Esophagus muscularis mucosa (tissue), 4 donors: ENCODE results near the gene RNGTT. TPM values are rescaled to one million over a fixed set of nuclear protein-coding genes. Genes with fewer than 3 reads are reported as not detected.

Source experiments
- DNase-seq: peaks from one replicate; pipeline ENCODE4 v3.0.0-alpha.2; 2017; ENCODE audit errors: extremely low spot score
- H3K27ac ChIP-seq, 4 donors: fragments of 200-600 bp; sonication (generic); replicated peaks in 1 of 4; 1 replicate in 3 of 4; 2 replicates in 1 of 4; pipeline ENCODE4 v1.5.1; 2016 to 2019; ENCODE audit warnings: mild to moderate bottlenecking in 1 of 4
- H3K27me3 ChIP-seq, 4 donors: fragments of 200-600 bp; sonication (generic); one replicate each; pipeline versions ENCODE4 v1.5.1 to v1.6.0; 2016 to 2019
- H3K36me3 ChIP-seq, 4 donors: fragments of 200-600 bp; sonication (generic); one replicate each; pipeline ENCODE4 v1.5.1; 2016 to 2019
- H3K4me1 ChIP-seq, 4 donors: fragments of 200-600 bp; sonication (generic); one replicate each; pipeline ENCODE4 v1.5.1; 2016 to 2019
- H3K4me3 ChIP-seq, 4 donors: fragments of 200-600 bp; sonication (generic); 1 replicate in 2 of 4; 2 replicates in 2 of 4; pipeline ENCODE4 v1.5.1; 2016 to 2019; ENCODE audit warnings: mild to moderate bottlenecking in 4 of 4, moderate library complexity in 1 of 4
- H3K9me3 ChIP-seq, 4 donors: fragments of 200-600 bp; sonication (generic); 1 replicate in 3 of 4; 2 replicates in 1 of 4; pipeline ENCODE4 v1.5.1; 2016 to 2019
- CTCF ChIP-seq, 3 experiments: fragments of 200-600 bp in 2 of 3; fragments of 450-650 bp in 1 of 3; sonication (generic) in 2 of 3; IDR thresholded peaks; one replicate each; pipeline ENCODE4 v1.5.1; 2017 to 2019; ENCODE audit warnings: antibody characterized with exemption in 3 of 3, mild to moderate bottlenecking in 2 of 3, moderate library complexity in 1 of 3
- EP300 ChIP-seq: sonication (generic); formaldehyde crosslinking; IDR thresholded peaks from one replicate; pipeline ENCODE4 v1.6.1; 2017; ENCODE audit warnings: antibody characterized with exemption
- POLR2A ChIP-seq: fragments of 450-650 bp; IDR thresholded peaks from one replicate; pipeline ENCODE4 v1.6.1; 2017; ENCODE audit warnings: antibody characterized with exemption, moderate library complexity, mild to moderate bottlenecking, low read depth
- POLR2AphosphoS5 ChIP-seq, 2 donors: sonication (generic); formaldehyde crosslinking; IDR thresholded peaks; one replicate each; pipeline ENCODE4 v1.6.1; 2017; ENCODE audit warnings: antibody characterized with exemption in 2 of 2
- WGBS: methylation state at CpG from one replicate; pipeline ENCODE4 v1.1.5; 2018; 5-methylcytosine and 5-hydroxymethylcytosine counted together
- intact Hi-C: fragments of 100-400 bp; cut with DNase I; formaldehyde crosslinking; loops from one replicate; pipeline ENCODE4 v1.15.1; 2023
- total RNA-seq, 4 donors: library from RNA; depleted of rRNA; stranded (reverse); fragments of >200 nt; gene quantifications; one replicate each; pipeline versions ENCODE4 v1.1.0 to v1.2.1, GENCODE V29; 2016

RNGTT gene
- 10 to 100 TPM; 10.7 to 13.9 (median 12.0) TPM for total RNA-seq

- H3K4me3 ChIP-seq, result peak within 1 kb of the TSS; percentile 63 to 94 (median 90)
- TF ChIP-seq CTCF (IDR thresholded peaks at IDR 0.05), result peak in 1 of 3 experiments; percentile 17
- TF ChIP-seq POLR2AphosphoS5 (IDR thresholded peaks at IDR 0.05), result peak; percentile 90 to 93
- TF ChIP-seq POLR2A, result no peak
- DNase-seq, result peak; percentile 100
- no peaks in the 10 kb centered on the region for H3K36me3 ChIP-seq
- H3K4me1 ChIP-seq, result peaks cover 14 to 30% (median 24%) of the 10 kb centered on the region in 4 donors
- H3K9me3 ChIP-seq, result peaks cover 0 to 7% (median 0%) of the 10 kb centered on the region in 4 donors
- H3K27me3 ChIP-seq, result no peaks in the 10 kb centered on the region
- WGBS, result under 1% methylated on average over 62 of the region's 74 CpGs
- intact Hi-C loops, result no loop called here
- H3K27ac ChIP-seq, result peak within 1 kb of the TSS; percentile 81 to 87 (median 86)
These were observed at the start of gene RNGTT for GRCh38 chr6:88963139-88964090. RNGTT (minus strand) TSS chr6:88963618; CDS start chr6:88963409, 209 bp downstream.

GRCh38 chr6:89011436-89011835, 48.0 kb upstream of the RNGTT start:
- H3K4me1 ChIP-seq, result peaks cover 0 to 15% (median 9%) of the 10 kb centered on the region in 4 donors
- 98% methylated on average over 2 of the region's 2 CpGs for WGBS
- intact Hi-C loops, result no loop called here
- H3K36me3 ChIP-seq, result no peaks in the 10 kb centered on the region
- no peaks in the 10 kb centered on the region for H3K27me3 ChIP-seq
- no peak for DNase-seq
- H3K4me3 ChIP-seq, result no peak overlapping the region
- no peak overlapping the region for H3K27ac ChIP-seq
- TF ChIP-seq EP300 (no peak), CTCF (IDR thresholded peaks at IDR 0.05) (no peak), POLR2A (no peak), POLR2AphosphoS5 (IDR thresholded peaks at IDR 0.05) (no peak)
- H3K9me3 ChIP-seq, result no peaks in the 10 kb centered on the region

GRCh38 chr6:89010825-89011224, 47.4 kb upstream of the RNGTT start:
- Histone ChIP-seq H3K9me3 (no peaks in the 10 kb centered on the region), H3K27me3 (no peaks in the 10 kb centered on the region), H3K4me3 (no peak overlapping the region), H3K27ac (no peak overlapping the region), H3K36me3 (no peaks in the 10 kb centered on the region), H3K4me1 (peaks cover 0 to 15% (median 9%) of the 10 kb centered on the region in 4 donors)
- intact Hi-C loops, result no loop called here
- no peak for DNase-seq
- WGBS, result 65% methylated on average over 2 of the region's 2 CpGs
- TF ChIP-seq CTCF (IDR thresholded peaks at IDR 0.05) (no peak), EP300 (no peak), POLR2AphosphoS5 (IDR thresholded peaks at IDR 0.05) (no peak), POLR2A (no peak)

GRCh38 chr6:89009624-89010059, 46.2 kb upstream of the RNGTT start:
- no peaks in the 10 kb centered on the region for H3K36me3 ChIP-seq
- intact Hi-C loops, result no loop called here
- 80% methylated on average over 5 of the region's 5 CpGs for WGBS
- peaks cover 0 to 15% (median 9%) of the 10 kb centered on the region in 4 donors for H3K4me1 ChIP-seq
- no peaks in the 10 kb centered on the region for H3K9me3 ChIP-seq
- no peak for DNase-seq
- no peak for TF ChIP-seq CTCF (IDR thresholded peaks at IDR 0.05)
- H3K27me3 ChIP-seq, result no peaks in the 10 kb centered on the region
- no peak overlapping the region for H3K4me3 ChIP-seq
- H3K27ac ChIP-seq, result no peak overlapping the region
